Measurements from ENCODE around the gene KIAA1191. TPM values are rescaled to one million over a fixed set of nuclear protein-coding genes. Genes with fewer than 3 reads are reported as not detected.

KIAA1191 gene
- total RNA-seq, 2 experiments from 2014 or later: 35.3 to 40.3 TPM

DNA sequence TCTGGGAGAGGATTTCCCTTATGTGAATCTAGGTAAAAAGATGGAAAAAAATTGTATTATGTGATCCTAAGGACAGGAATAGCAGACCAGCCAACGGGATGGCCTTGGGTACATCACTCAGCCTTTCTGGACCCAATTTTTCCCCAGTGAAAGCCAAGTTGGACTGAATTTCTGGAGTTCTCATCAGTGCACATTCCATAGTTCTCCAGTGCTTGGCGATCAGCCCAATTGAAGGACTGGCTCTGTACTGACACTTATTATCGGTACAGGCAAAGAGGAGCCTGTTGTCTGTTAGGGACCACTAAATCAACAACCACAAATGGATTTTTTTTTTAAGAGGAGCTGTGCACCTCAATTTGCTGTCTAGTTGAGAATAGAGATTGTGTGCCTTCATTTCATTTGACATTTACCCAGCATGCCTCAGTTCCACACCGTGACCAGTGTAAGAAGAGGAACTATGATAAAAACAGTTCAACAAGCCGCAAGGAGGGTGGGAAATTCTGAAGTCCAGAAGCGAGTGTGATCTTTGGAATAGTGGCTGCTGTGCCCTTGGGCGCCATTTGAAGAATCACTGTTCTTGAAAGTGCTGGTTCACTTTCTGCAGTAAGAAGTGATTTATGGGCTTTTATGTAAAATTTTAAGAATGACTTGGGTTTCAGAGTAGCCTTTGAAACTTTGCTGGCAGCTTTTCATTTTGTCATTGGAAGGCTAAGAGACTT is 11.7 kb upstream of the KIAA1191 start:
- intact Hi-C loops (cut with micrococcal nuclease): no loop called here

GRCh38 chr5:176371621-176372539 is 10.3 kb upstream of the KIAA1191 start:
- Mint-ChIP-seq H3K4me3 (no peak overlapping the region), H3K36me3 (peaks cover 20% of the 10 kb centered on the region), H3K9me3 (no peaks in the 10 kb centered on the region), H3K27ac (no peak overlapping the region), H3K27me3 (no peaks in the 10 kb centered on the region), H3K4me1 (ENCODE audit: low read depth) (no peaks in the 10 kb centered on the region)
- POLR2A ChIA-PET: no interaction called here
- DNase-seq: no peak
- CTCF ChIA-PET: interaction anchor here (1.3 kb wide), 1 partner anchor 10 kb away, joined by 3 read pairs; the partner anchor contains the start of gene KIAA1191
- intact Hi-C loops (cut with micrococcal nuclease): no loop called here

More for the DNA sequence above, 11.7 kb upstream of the KIAA1191 start:
- no peaks in the 10 kb centered on the region for H3K9me3 Mint-ChIP-seq
- H3K27me3 Mint-ChIP-seq: no peaks in the 10 kb centered on the region
- no peak overlapping the region for H3K4me3 Mint-ChIP-seq
- no peak for DNase-seq
- no peak overlapping the region for H3K27ac Mint-ChIP-seq
- no peaks in the 10 kb centered on the region for H3K4me1 Mint-ChIP-seq (ENCODE audit: low read depth)
- ChIA-PET CTCF (interaction anchor here (1.3 kb wide), 1 partner anchor 11 kb away, joined by 3 read pairs; the partner anchor contains the start of gene KIAA1191), POLR2A (no interaction called here)
- H3K36me3 Mint-ChIP-seq: peaks cover 9% of the 10 kb centered on the region

- DNase-seq: no peak
- H3K27me3 Mint-ChIP-seq: no peaks in the 10 kb centered on the region
- H3K27ac Mint-ChIP-seq: no peak overlapping the region
- POLR2A ChIA-PET: interaction anchor here (1.6 kb wide), 1 partner anchor 12 kb away, joined by 5 read pairs; no protein-coding TSS in a partner anchor
- H3K9me3 Mint-ChIP-seq: no peaks in the 10 kb centered on the region
- peaks cover 24% of the 10 kb centered on the region for H3K36me3 Mint-ChIP-seq
- no peak overlapping the region for H3K4me3 Mint-ChIP-seq
- intact Hi-C loops (cut with micrococcal nuclease): no loop called here
- CTCF ChIA-PET: interaction anchor here (0.7 kb wide), 1 partner anchor 23 kb away, joined by 3 read pairs; no protein-coding TSS in a partner anchor
- peaks cover 7% of the 10 kb centered on the region for H3K4me1 Mint-ChIP-seq (ENCODE audit: low read depth)
Observed at GRCh38 chr5:176369934-176370711, 8.6 kb upstream of the KIAA1191 start.

DNA sequence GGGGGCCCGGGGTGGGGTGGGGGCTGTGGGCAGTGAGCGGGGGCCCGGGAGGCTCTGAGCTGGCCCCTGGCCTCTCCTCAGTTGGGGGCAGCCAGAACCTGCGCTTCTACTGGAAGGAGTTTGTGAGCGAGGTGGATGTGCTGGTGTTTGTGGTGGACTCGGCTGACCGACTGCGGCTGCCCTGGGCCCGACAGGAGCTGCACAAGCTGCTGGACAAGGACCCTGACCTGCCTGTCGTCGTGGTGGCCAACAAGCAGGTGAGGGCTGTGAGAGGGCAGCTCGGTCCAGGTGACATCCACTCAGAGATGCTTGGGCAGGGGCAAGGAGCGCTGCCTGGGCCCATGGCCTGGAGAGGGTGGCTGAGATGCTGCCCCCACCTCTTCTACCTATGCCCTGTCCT is 7.2 kb upstream of the KIAA1191 start:
- no peak overlapping the region for H3K4me3 Mint-ChIP-seq
- peaks cover 24% of the 10 kb centered on the region for H3K36me3 Mint-ChIP-seq
- intact Hi-C loops (cut with micrococcal nuclease): no loop called here
- H3K27me3 Mint-ChIP-seq: no peaks in the 10 kb centered on the region
- no peak for DNase-seq
- peaks cover 15% of the 10 kb centered on the region for H3K4me1 Mint-ChIP-seq (ENCODE audit: low read depth)
- no peak overlapping the region for H3K27ac Mint-ChIP-seq
- no peaks in the 10 kb centered on the region for H3K9me3 Mint-ChIP-seq
- ChIA-PET POLR2A (interaction anchor here (1.0 kb wide), 1 partner anchor 19 kb away, joined by 3 read pairs; no protein-coding TSS in a partner anchor), CTCF (no interaction called here)

DNA sequence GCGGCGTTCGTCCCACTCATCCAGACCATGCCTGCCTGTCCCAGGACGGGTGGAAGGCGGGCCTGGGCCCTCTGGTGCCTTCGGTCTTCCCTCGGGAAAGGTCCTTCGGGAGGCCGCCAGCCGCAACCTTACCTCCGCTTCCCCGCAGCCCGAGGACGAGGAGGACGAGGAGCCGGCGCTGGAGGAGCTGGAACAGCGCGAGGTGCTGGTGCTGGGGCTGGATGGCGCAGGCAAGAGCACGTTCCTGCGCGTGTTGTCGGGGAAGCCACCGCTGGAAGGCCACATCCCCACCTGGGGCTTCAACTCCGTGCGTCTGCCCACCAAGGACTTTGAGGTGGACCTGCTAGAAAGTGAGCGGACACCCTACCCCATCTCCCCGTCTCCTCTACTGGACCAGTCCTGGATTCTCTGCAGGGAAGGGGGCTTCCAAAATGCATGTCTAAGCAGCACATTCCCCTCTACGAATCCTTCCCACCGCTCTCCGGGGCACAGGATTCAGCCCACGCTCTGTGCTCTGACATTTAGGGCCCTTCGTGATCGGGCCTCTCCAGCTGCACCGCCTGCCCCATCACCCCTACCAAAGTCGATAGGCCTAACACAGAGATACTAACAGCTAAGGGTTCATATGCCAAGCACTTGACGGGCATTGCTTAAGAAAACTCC is 4.8 kb upstream of the KIAA1191 start:
- intact Hi-C loops (cut with micrococcal nuclease): no loop called here
- CTCF ChIA-PET: interaction anchor here (1.6 kb wide), 1 partner anchor 81 kb away, joined by 3 read pairs; no protein-coding TSS in a partner anchor
- H3K9me3 Mint-ChIP-seq: no peaks in the 10 kb centered on the region

DNA sequence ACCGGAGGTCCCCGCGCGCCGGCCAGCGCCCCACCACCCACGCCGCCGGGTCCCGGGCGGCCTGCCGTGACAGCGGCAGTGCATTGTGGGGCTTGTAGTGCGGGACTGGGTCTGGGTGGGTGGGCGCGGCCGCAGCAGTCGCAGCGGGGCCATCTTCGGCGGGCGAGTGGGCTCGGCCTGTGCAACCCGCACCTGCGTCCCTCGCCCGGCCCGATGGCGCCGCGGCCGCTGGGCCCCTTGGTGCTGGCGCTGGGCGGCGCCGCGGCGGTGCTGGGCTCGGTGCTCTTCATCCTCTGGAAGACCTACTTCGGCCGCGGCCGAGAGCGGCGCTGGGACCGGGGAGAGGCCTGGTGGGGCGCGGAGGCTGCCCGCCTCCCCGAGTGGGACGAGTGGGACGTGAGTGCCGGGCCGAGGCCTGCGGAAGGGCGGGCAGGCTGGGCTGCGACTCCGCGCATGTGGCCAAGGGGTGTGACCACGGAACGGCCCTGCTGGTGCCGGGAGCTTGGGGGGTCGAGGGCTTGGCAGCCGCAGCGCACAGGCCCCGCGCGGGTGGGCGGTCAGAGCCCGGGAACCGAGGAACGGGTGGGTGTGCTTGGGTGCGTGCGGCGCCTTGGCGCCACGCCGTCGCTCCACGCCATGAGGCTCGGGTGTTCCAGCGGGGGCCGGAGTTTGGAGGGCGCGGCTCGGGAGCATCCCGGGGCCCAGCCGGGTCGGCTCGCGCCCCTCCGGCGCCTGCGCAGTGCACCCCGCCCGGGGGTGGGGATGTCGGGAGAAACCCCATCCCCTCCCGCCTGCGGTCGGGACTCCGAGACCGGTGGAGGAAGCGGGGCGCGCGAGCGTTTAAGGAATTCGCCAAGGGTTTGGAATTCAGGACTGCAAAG is 4.0 kb upstream of the KIAA1191 start, which contains the start of gene ARL10:
Gene ARL10, plus strand, starts transcription at position 137 of the 881 bp plus-strand sequence. Its CDS starts 77 bp downstream, at position 214.
- peak; percentile 70 for DNase-seq
- ChIA-PET CTCF (interaction anchor here (1.6 kb wide), 1 partner anchor 82 kb away, joined by 3 read pairs; no protein-coding TSS in a partner anchor), POLR2A (no interaction called here)
- Mint-ChIP-seq H3K4me3 (peak within 1 kb of the TSS; percentile 73), H3K9me3 (no peaks in the 10 kb centered on the region), H3K27ac (peak within 1 kb of the TSS; percentile 18), H3K27me3 (no peaks in the 10 kb centered on the region), H3K4me1 (ENCODE audit: low read depth) (peaks cover 25% of the 10 kb centered on the region), H3K36me3 (peaks cover 19% of the 10 kb centered on the region)
- intact Hi-C loops (cut with micrococcal nuclease): loop anchor here (1.0 kb wide), 1 partner anchor 24 kb away; no protein-coding TSS in a partner anchor

More for the DNA sequence above, 4.8 kb upstream of the KIAA1191 start:
- DNase-seq: no peak
- Mint-ChIP-seq H3K4me1 (ENCODE audit: low read depth) (peaks cover 25% of the 10 kb centered on the region), H3K27ac (no peak overlapping the region), H3K4me3 (peak overlapping the region; percentile 71), H3K36me3 (peaks cover 22% of the 10 kb centered on the region), H3K27me3 (no peaks in the 10 kb centered on the region)
- POLR2A ChIA-PET: no interaction called here

- H3K4me1 Mint-ChIP-seq (ENCODE audit: low read depth): peaks cover 26% of the 10 kb centered on the region
- H3K9me3 Mint-ChIP-seq: no peaks in the 10 kb centered on the region
- ChIA-PET POLR2A (no interaction called here), CTCF (no interaction called here)
- intact Hi-C loops (cut with micrococcal nuclease): loop anchor here (1.0 to 5.0 kb wide), 2 partner anchors 24 to 172 kb away; partner anchors contain the start of gene RNF44
- peaks cover 16% of the 10 kb centered on the region for H3K36me3 Mint-ChIP-seq
- H3K27ac Mint-ChIP-seq: peak overlapping the region; percentile 18
- no peaks in the 10 kb centered on the region for H3K27me3 Mint-ChIP-seq
- DNase-seq: no peak
- H3K4me3 Mint-ChIP-seq: peak overlapping the region; percentile 73
Observed at GRCh38 chr5:176364765-176365350, 3.3 kb upstream of the KIAA1191 start.

- peak overlapping the region; percentile 90 for H3K27ac Mint-ChIP-seq
- ChIA-PET CTCF (interaction anchor here (1.1 to 2.5 kb wide), 5 partner anchors 10 to 632 kb away, joined by 3 to 10 read pairs (median 6); partner anchors contain the start of gene CLTB), POLR2A (interaction anchor here (0.7 to 1.5 kb wide), 4 partner anchors 10 to 176 kb away, joined by 3 to 5 read pairs (median 3); no protein-coding TSS in a partner anchor)
- no peak for DNase-seq
- peak overlapping the region; percentile 99 for H3K4me3 Mint-ChIP-seq
- no peaks in the 10 kb centered on the region for H3K27me3 Mint-ChIP-seq
- no peaks in the 10 kb centered on the region for H3K9me3 Mint-ChIP-seq
- intact Hi-C loops (cut with micrococcal nuclease): loop anchor here (2.0 to 5.0 kb wide), 2 partner anchors 87 to 175 kb away; partner anchors contain the start of genes FAF2 and RNF44
- peaks cover 40% of the 10 kb centered on the region for H3K4me1 Mint-ChIP-seq (ENCODE audit: low read depth)
- peaks cover 18% of the 10 kb centered on the region for H3K36me3 Mint-ChIP-seq
Observed at GRCh38 chr5:176362233-176362490, 598 bp upstream of the KIAA1191 start.

DNA sequence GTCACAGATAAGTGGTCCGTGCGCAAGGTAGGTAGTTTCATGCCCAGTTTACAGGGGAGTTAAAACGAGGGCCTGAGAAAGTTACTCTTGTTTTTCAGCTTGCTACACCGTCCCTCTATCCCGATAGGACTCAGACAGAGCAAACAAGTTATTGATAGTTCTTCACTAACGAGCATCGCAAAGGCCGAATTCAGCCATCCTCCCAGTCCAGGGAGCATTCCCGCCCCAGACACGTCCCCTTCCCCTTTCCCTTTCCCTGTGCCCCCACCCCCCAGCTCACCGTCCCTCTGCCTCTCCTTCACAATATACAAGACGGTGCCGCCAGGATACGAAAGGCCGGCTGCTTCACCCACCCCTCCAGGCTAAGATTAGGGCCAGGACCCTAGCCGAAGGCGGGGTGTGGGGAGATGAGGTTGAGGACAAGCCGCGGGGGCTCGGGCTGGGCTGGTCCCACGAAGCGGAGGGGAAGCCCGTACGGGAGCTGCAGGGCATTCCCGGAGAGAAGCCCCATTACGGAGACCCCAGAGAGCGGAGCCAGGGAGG is 599 bp downstream of the KIAA1191 start:
- peak; percentile 37 for DNase-seq
- Mint-ChIP-seq H3K27me3 (no peaks in the 10 kb centered on the region), H3K9me3 (no peaks in the 10 kb centered on the region), H3K27ac (peak overlapping the region; percentile 90), H3K36me3 (peaks cover 14% of the 10 kb centered on the region), H3K4me1 (ENCODE audit: low read depth) (peaks cover 37% of the 10 kb centered on the region), H3K4me3 (peak overlapping the region; percentile 99)
- intact Hi-C loops (cut with micrococcal nuclease): loop anchor here (1.0 to 5.0 kb wide), 2 partner anchors 27 to 176 kb away; partner anchors contain the start of genes HIGD2A, NOP16 and RNF44
- ChIA-PET POLR2A (interaction anchor here (0.7 to 1.1 kb wide), 3 partner anchors 9 to 55 kb away, joined by 3 to 5 read pairs (median 3); partner anchors contain the start of gene CLTB), CTCF (interaction anchor here (1.4 to 2.5 kb wide), 4 partner anchors 9 to 126 kb away, joined by 3 to 10 read pairs (median 6); partner anchors contain the start of gene CLTB)
